Ecto neural progenitor cell (in vitro differentiated cells): ENCODE results near the gene MBOAT2.
"Not testable (repeated sequence)": the region's sequence is repeated elsewhere in the genome, so short reads cannot be mapped to it uniquely, and the experiment has no call there.

Experiments used
- DNase-seq: peaks from one replicate; pipeline ENCODE4 v3.0.0-alpha.2; 2018; ENCODE audit warnings: low spot score

Gene MBOAT2

GRCh38 chr2:8895087-8895912, 108.2 kb downstream of the MBOAT2 start:
- not testable (repeated sequence) for DNase-seq

GRCh38 chr2:8893978-8894820, 109.3 kb downstream of the MBOAT2 start:
- no peak for DNase-seq

- no peak for DNase-seq
Measured at GRCh38 chr2:8893474-8893873, 110.0 kb downstream of the MBOAT2 start.

- no peak for DNase-seq
Measured at GRCh38 chr2:8892111-8892510, 111.4 kb downstream of the MBOAT2 start.

- DNase-seq: no peak
Measured at GRCh38 chr2:8889978-8890377, 113.5 kb downstream of the MBOAT2 start.

GRCh38 chr2:8888963-8889362, 114.5 kb downstream of the MBOAT2 start:
- no peak for DNase-seq

- no peak for DNase-seq
Measured at GRCh38 chr2:8886876-8887275, 116.6 kb downstream of the MBOAT2 start.

- no peak for DNase-seq
Measured at GRCh38 chr2:8886202-8886518, 117.3 kb downstream of the MBOAT2 start.

GRCh38 chr2:8885449-8886201, 117.9 kb downstream of the MBOAT2 start:
- no peak for DNase-seq

GRCh38 chr2:8884812-8885211, 118.7 kb downstream of the MBOAT2 start:
- no peak for DNase-seq

GRCh38 chr2:8882094-8882493, 121.4 kb downstream of the MBOAT2 start:
- peak; percentile 68 for DNase-seq

GRCh38 chr2:8877894-8878293, 125.6 kb downstream of the MBOAT2 start:
- DNase-seq: no peak

GRCh38 chr2:8877332-8877731, 126.2 kb downstream of the MBOAT2 start:
- DNase-seq: no peak

GRCh38 chr2:8876628-8877027, 126.9 kb downstream of the MBOAT2 start:
- DNase-seq: no peak

GRCh38 chr2:8872821-8873432, 130.6 kb downstream of the MBOAT2 start:
- no peak for DNase-seq

GRCh38 chr2:8870441-8870840, 133.0 kb downstream of the MBOAT2 start:
- no peak for DNase-seq

- no peak for DNase-seq
Measured at GRCh38 chr2:8867363-8867762, 136.1 kb downstream of the MBOAT2 start.

- no peak for DNase-seq
Measured at GRCh38 chr2:8863331-8863953, 140.0 kb downstream of the MBOAT2 start.

GRCh38 chr2:8862230-8862629, 141.3 kb downstream of the MBOAT2 start:
- DNase-seq: no peak

- no peak for DNase-seq
Measured at GRCh38 chr2:8861797-8862196, 141.7 kb downstream of the MBOAT2 start.

GRCh38 chr2:8860239-8860638, 143.2 kb downstream of the MBOAT2 start:
- no peak for DNase-seq

- DNase-seq: no peak
Measured at GRCh38 chr2:8858910-8859309, 144.6 kb downstream of the MBOAT2 start.
